BE2C (cell line): ENCODE results near the gene SV2C.

Experiments used
- DNase-seq: peaks from one replicate; pipeline ENCODE4 v3.0.0-alpha.2; 2020
- H3K27me3 ChIP-seq: fragments of 250-450 bp; sonication (Bioruptor Pico); 2 replicates; pipeline ENCODE4 v1.5.1; 2020; ENCODE audit warnings: mild to moderate bottlenecking
- H3K36me3 ChIP-seq: fragments of 250-450 bp; sonication (Bioruptor Pico); 2 replicates; pipeline ENCODE4 v1.5.1; 2020; ENCODE audit warnings: mild to moderate bottlenecking
- H3K4me1 ChIP-seq: fragments of 250-450 bp; sonication (Bioruptor Pico); 2 replicates; pipeline ENCODE4 v1.5.1; 2020
- H3K4me3 ChIP-seq: 2 replicates; pipeline ENCODE4 v1.5.1; 2011; ENCODE audit warnings: low read depth, low read length
- H3K9me3 ChIP-seq: fragments of 250-450 bp; sonication (Bioruptor Pico); 2 replicates; pipeline ENCODE4 v1.5.1; 2020
- CTCF ChIP-seq: IDR thresholded peaks from 2 replicates; pipeline ENCODE4 v1.5.1; 2012; ENCODE audit warnings: mild to moderate bottlenecking, low read depth, low read length

The SV2C gene

GRCh38 chr5:76393035-76393680 is 310.0 kb downstream of the SV2C start:
- Histone ChIP-seq H3K4me1 (no peaks in the 10 kb centered on the region), H3K9me3 (no peaks in the 10 kb centered on the region), H3K36me3 (no peaks in the 10 kb centered on the region), H3K27me3 (peaks cover 4% of the 10 kb centered on the region; the same call in 1 of the 2 replicates), H3K4me3 (no peak overlapping the region)
- no peak for TF ChIP-seq CTCF
- no peak for DNase-seq

- H3K4me3 ChIP-seq, result no peak overlapping the region
- TF ChIP-seq CTCF, result no peak
- H3K4me1 ChIP-seq, result no peaks in the 10 kb centered on the region
- no peak for DNase-seq
- H3K27me3 ChIP-seq, result peaks cover 28% of the 10 kb centered on the region
- H3K36me3 ChIP-seq, result no peaks in the 10 kb centered on the region
- H3K9me3 ChIP-seq, result no peaks in the 10 kb centered on the region
Observed at GRCh38 chr5:76397200-76397599, 314.0 kb downstream of the SV2C start.

GRCh38 chr5:76399268-76399667 is 316.1 kb downstream of the SV2C start:
- TF ChIP-seq CTCF, result no peak
- H3K27me3 ChIP-seq, result peaks cover 46% of the 10 kb centered on the region
- no peaks in the 10 kb centered on the region for H3K36me3 ChIP-seq
- no peaks in the 10 kb centered on the region for H3K4me1 ChIP-seq
- no peaks in the 10 kb centered on the region for H3K9me3 ChIP-seq
- H3K4me3 ChIP-seq, result no peak overlapping the region
- DNase-seq, result no peak

GRCh38 chr5:76400466-76400865 is 317.3 kb downstream of the SV2C start:
- no peak for DNase-seq
- no peak for TF ChIP-seq CTCF
- Histone ChIP-seq H3K36me3 (no peaks in the 10 kb centered on the region), H3K27me3 (peaks cover 58% of the 10 kb centered on the region), H3K4me1 (no peaks in the 10 kb centered on the region), H3K9me3 (no peaks in the 10 kb centered on the region), H3K4me3 (no peak overlapping the region)

GRCh38 chr5:76401801-76402250 is 318.6 kb downstream of the SV2C start:
- Histone ChIP-seq H3K9me3 (no peaks in the 10 kb centered on the region), H3K36me3 (no peaks in the 10 kb centered on the region), H3K27me3 (peaks cover 66% of the 10 kb centered on the region), H3K4me1 (no peaks in the 10 kb centered on the region), H3K4me3 (no peak overlapping the region)
- DNase-seq, result no peak
- TF ChIP-seq CTCF, result no peak

- peaks cover 69% of the 10 kb centered on the region for H3K27me3 ChIP-seq
- no peaks in the 10 kb centered on the region for H3K9me3 ChIP-seq
- no peak for TF ChIP-seq CTCF
Observed at GRCh38 chr5:76402251-76402885, 319.2 kb downstream of the SV2C start.

More at GRCh38 chr5:76402251-76402885, 319.2 kb downstream of the SV2C start:
- H3K36me3 ChIP-seq, result no peaks in the 10 kb centered on the region
- H3K4me1 ChIP-seq, result no peaks in the 10 kb centered on the region
- DNase-seq, result no peak
- peak overlapping the region; percentile 30 for H3K4me3 ChIP-seq
